DMS79 treated with DMSO at 0.1 percent for 48 hours (cell line): ENCODE measurements around the gene PRSS8.

Source experiments
- DNase-seq: peaks from one replicate; lab custom pipeline; 2025; lab: John Stamatoyannopoulos, UW

Gene PRSS8

GRCh38 chr16:31082368-31083045, 53.0 kb downstream of the PRSS8 start:
- DNase-seq = no peak
